Brain microvascular endothelial cell (primary cell): Measurements from ENCODE around the gene NOL9.

ENCODE experiments used
- DNase-seq: peaks from one replicate; pipeline ENCODE4 v3.0.0-alpha.2; 2020
- H3K27ac ChIP-seq: fragments of 250-450 bp; sonication (Bioruptor Pico); 2 replicates; pipeline ENCODE4 v1.5.1; 2020; ENCODE audit warnings: mild to moderate bottlenecking, moderate library complexity
- H3K27me3 ChIP-seq: fragments of 250-450 bp; sonication (Bioruptor Pico); replicated peaks from 2 replicates; pipeline ENCODE4 v1.5.1; 2020; ENCODE audit warnings: mild to moderate bottlenecking
- H3K36me3 ChIP-seq: fragments of 250-450 bp; sonication (Bioruptor Pico); replicated peaks from 2 replicates; pipeline ENCODE4 v1.5.1; 2020; ENCODE audit warnings: mild to moderate bottlenecking
- H3K4me3 ChIP-seq: 2 replicates; pipeline ENCODE4 v1.5.1; 2011; ENCODE audit warnings: low read depth, mild to moderate bottlenecking, control low read depth, low read length, moderate library complexity
- in situ Hi-C: cut with HindIII; loops from 2 replicates; pipeline ENCODE4 v1.10.0; 2017; ENCODE audit warnings: low sequenced_read_pairs, low pct_ligation_motif_present
- TF ChIP-seq, protein P1 (sequence below): IDR thresholded peaks from 2 replicates; pipeline ENCODE4 v1.5.1; 2011; ENCODE audit warnings: low read depth, mild to moderate bottlenecking, moderate library complexity, low read length, control low read depth, inconsistent platforms; ENCODE audit errors: missing control alignments

The NOL9 gene

DNA sequence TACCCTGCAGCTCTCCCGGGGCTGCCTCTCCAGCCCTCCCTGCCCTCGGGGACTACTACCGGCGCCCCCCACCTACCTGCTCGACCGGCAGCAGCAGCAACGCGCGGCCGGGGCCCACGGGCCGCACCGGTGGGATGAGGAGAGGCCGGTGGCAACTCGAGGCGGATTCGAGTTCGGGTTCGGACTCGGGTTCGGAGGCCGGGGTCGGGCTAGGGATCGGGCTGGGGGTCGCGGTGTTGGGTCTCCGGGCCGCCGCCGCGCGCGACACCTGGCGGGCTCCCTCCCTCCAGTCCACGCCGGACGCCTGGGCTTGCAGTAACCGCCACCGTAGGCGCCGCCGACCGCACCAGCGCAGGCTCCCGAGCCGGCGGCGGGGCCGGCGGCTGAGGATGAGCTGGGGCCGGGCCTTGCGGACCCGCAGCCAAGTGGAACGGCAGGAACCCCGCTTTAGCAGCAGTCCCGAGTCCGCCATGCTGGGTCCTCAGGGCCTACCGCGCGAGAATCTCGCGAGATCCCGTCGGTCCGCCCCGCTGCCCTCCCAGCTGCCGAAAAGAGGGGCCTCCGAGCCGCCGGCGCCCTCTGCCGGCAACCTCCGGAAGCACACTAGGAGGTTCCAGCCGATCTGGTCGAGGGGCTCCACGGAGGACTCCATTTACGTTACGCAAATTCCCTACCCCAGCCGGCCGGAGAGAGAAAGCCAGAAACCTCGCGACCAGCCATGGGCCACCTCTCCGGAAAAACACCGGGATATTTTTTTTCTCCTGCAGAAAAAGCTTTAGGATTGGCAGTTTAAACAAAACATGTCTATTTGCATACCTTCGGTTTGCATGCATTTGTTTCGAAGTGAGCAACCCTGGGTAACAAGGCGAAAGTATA is at the start of gene NOL9:
TSS of gene NOL9 (minus strand) at position 483 of the 876 bp plus-strand sequence. CDS start at position 472, 11 bp downstream.
- H3K27ac ChIP-seq = peak within 1 kb of the TSS; percentile 62
- in situ Hi-C loops = no loop called here
- peak within 1 kb of the TSS; percentile 92 for H3K4me3 ChIP-seq
- peak; percentile 89 for DNase-seq
- no peaks in the 10 kb centered on the region for H3K27me3 ChIP-seq
- peaks cover 6% of the 10 kb centered on the region for H3K36me3 ChIP-seq
- TF ChIP-seq, protein P1, sequence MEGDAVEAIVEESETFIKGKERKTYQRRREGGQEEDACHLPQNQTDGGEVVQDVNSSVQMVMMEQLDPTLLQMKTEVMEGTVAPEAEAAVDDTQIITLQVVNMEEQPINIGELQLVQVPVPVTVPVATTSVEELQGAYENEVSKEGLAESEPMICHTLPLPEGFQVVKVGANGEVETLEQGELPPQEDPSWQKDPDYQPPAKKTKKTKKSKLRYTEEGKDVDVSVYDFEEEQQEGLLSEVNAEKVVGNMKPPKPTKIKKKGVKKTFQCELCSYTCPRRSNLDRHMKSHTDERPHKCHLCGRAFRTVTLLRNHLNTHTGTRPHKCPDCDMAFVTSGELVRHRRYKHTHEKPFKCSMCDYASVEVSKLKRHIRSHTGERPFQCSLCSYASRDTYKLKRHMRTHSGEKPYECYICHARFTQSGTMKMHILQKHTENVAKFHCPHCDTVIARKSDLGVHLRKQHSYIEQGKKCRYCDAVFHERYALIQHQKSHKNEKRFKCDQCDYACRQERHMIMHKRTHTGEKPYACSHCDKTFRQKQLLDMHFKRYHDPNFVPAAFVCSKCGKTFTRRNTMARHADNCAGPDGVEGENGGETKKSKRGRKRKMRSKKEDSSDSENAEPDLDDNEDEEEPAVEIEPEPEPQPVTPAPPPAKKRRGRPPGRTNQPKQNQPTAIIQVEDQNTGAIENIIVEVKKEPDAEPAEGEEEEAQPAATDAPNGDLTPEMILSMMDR = peak; percentile 96

DNA sequence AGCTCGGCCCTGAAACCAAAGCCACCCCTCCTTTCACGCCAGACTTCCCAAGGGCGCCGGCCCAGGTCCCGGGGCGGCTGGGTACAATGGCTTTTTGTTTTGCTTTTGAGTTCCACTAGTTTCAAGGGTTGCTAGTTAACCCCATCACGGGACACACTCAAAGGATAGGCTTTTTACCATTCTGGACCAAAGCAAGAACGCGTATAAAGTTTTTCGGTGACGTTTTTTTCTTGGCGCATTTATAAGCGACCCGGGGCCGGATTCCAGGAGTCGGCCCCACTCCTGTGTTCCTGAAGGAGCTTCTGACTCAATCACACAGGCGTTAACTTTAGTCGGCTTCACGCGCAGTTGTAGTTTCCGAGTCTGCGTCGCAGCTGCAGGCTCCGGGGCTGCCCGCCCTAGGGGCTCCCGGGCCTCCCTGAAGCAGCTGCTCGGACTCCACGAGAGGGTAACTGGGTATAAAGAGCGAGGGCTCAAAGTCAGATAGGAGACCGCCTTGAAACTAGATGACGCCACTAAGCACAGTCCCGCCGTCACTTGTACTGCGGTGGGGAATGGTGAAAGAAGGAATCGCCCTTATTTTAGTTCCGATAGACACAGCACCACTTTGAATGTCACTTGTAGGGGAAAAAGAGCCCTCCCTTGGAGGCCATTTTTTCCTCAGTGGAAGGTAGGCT is 49.1 kb upstream of the NOL9 start:
- peak overlapping the region; percentile 95 for H3K27ac ChIP-seq
- peak; percentile 64 for DNase-seq

DNA sequence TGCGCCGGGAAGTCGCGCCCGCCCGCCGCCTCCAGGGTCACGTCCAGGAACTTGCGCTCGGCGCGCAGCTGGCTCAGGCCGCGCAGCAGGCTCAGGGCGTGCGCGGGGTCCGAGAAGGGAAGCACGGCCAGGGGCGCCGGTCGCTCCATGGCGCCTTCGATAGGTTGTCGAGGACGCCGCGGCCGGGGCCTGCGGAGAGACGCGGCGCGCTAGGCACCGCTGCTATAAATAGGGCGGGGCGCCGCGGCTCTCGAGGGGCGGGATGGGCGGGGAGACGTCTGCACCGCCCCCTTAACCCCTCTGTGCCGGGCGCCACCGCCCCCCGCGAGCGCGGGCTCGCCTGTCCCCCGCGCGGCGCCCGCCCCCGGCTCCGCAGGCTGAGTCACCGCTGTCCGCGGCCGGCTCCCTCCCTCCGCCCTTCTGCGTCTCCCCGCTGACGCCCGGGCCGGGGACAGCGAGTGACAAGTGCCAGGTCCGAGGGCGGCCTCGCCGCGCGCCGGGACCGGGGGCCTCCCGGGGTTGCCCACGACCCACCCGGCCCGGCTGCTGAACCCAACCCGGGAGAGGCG is 48.4 kb upstream of the NOL9 start, which contains the start of gene KLHL21:
TSS of gene KLHL21 (minus strand) at position 201 of the 569 bp plus-strand sequence. CDS start at position 149, 52 bp downstream.
- H3K27me3 ChIP-seq = no peaks in the 10 kb centered on the region
- peak within 1 kb of the TSS; percentile 95 for H3K27ac ChIP-seq
- H3K4me3 ChIP-seq = peak within 1 kb of the TSS; percentile 78
- H3K36me3 ChIP-seq = peaks cover 6% of the 10 kb centered on the region
- in situ Hi-C loops = no loop called here
- TF ChIP-seq, protein P1 = no peak
- DNase-seq = peak; percentile 69

More for the DNA sequence above, 49.1 kb upstream of the NOL9 start:
- H3K36me3 ChIP-seq = peaks cover 3% of the 10 kb centered on the region
- no peaks in the 10 kb centered on the region for H3K27me3 ChIP-seq
- peak overlapping the region; percentile 44 for H3K4me3 ChIP-seq
- in situ Hi-C loops = no loop called here
- TF ChIP-seq, protein P1 = no peak

DNA sequence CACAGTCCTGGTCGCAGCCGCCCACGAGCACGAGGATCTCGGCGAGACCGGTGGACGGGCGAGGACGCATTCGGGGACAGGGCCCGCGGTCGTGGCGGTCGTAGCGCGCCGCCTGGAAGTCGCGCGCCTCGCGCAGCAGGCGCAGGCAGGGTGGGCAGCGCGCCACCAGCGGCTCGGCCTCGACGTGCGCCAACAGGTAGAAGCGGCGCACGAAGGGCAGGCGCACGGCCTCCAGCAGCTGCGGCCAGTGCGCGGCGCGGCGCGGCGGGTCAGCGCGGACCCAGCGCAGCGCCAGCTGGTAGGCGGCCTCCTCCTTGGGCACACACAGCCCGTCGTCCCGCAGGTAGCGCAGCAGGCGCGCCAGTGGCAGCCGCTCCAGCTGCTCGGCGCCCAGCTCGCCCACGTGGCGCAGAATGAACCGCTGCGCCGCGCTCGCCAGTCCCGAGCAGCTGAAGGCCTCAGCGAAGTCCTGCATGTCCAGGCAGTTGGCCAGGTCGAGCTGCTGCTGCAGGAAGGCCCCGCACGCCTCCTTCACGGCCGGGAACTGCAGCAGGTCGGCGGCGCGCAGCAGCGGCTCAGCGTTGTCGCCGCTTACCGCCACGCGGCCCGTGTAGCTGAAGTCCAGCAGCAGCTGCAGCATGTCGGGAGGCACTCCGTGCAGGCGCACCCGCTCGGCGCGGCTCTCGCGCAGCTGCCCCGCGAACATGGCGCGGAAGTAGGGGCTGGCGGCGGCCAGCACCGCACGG is 47.8 kb upstream of the NOL9 start:
- DNase-seq = no peak
- peak overlapping the region; percentile 78 for H3K4me3 ChIP-seq

More for the DNA sequence above, 47.8 kb upstream of the NOL9 start:
- H3K36me3 ChIP-seq = peaks cover 12% of the 10 kb centered on the region
- TF ChIP-seq, protein P1 = no peak
- H3K27ac ChIP-seq = peak overlapping the region; percentile 95
- in situ Hi-C loops = no loop called here
- H3K27me3 ChIP-seq = no peaks in the 10 kb centered on the region
